ENCODE results near the gene PPP1R12A.

The PPP1R12A gene

GRCh38 chr12:79874665-79875064 is 60.2 kb downstream of the PPP1R12A start:
- Mint-ChIP-seq H3K27me3 (ENCODE audit: low read depth, poor library complexity) (no peaks in the 10 kb centered on the region), H3K36me3 (ENCODE audit: low read depth) (peaks cover 49% of the 10 kb centered on the region), H3K27ac (peak overlapping the region; percentile 17), H3K4me1 (no peaks in the 10 kb centered on the region), H3K9me3 (no peaks in the 10 kb centered on the region), H3K4me3 (no peak overlapping the region)
- DNase-seq: no peak
- TF ChIP-seq, protein P1, sequence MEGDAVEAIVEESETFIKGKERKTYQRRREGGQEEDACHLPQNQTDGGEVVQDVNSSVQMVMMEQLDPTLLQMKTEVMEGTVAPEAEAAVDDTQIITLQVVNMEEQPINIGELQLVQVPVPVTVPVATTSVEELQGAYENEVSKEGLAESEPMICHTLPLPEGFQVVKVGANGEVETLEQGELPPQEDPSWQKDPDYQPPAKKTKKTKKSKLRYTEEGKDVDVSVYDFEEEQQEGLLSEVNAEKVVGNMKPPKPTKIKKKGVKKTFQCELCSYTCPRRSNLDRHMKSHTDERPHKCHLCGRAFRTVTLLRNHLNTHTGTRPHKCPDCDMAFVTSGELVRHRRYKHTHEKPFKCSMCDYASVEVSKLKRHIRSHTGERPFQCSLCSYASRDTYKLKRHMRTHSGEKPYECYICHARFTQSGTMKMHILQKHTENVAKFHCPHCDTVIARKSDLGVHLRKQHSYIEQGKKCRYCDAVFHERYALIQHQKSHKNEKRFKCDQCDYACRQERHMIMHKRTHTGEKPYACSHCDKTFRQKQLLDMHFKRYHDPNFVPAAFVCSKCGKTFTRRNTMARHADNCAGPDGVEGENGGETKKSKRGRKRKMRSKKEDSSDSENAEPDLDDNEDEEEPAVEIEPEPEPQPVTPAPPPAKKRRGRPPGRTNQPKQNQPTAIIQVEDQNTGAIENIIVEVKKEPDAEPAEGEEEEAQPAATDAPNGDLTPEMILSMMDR (IDR thresholded peaks at IDR 0.05): no peak

DNA sequence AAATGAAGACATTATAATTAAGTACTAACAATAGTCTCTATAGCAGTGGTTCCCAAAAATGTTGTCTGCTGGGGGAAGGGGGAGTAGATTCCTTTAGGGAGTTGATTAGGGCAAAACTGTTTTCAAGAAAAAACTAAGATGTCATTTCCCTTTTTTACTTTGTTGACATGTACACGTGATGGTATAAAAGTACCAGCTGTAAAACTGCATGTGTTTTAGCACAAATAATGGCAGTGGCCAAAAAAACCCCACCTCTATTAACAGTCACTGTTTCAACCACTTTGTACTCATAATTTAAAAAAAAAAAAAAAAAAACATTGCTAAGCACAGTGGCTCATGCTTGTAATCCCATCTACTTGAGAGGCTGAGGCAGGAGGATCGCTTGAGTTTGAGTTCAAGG is 61.7 kb downstream of the PPP1R12A start:
- H3K9me3 Mint-ChIP-seq: peaks cover 3% of the 10 kb centered on the region
- H3K27me3 Mint-ChIP-seq (ENCODE audit: low read depth, poor library complexity): no peaks in the 10 kb centered on the region
- H3K36me3 Mint-ChIP-seq (ENCODE audit: low read depth): peaks cover 51% of the 10 kb centered on the region
- H3K4me3 Mint-ChIP-seq: no peak overlapping the region
- no peak for DNase-seq
- no peak overlapping the region for H3K27ac Mint-ChIP-seq
- TF ChIP-seq, protein P1 (IDR thresholded peaks at IDR 0.05): no peak
- H3K4me1 Mint-ChIP-seq: no peaks in the 10 kb centered on the region

- no peaks in the 10 kb centered on the region for H3K4me1 Mint-ChIP-seq
- H3K4me3 Mint-ChIP-seq: no peak overlapping the region
- H3K36me3 Mint-ChIP-seq (ENCODE audit: low read depth): peaks cover 56% of the 10 kb centered on the region
- H3K9me3 Mint-ChIP-seq: peaks cover 13% of the 10 kb centered on the region
- peak overlapping the region; percentile 8 for H3K27ac Mint-ChIP-seq
- TF ChIP-seq, protein P1 (IDR thresholded peaks at IDR 0.05): no peak
- no peaks in the 10 kb centered on the region for H3K27me3 Mint-ChIP-seq (ENCODE audit: low read depth, poor library complexity)
- DNase-seq: no peak
Observed at GRCh38 chr12:79871621-79872020, 63.3 kb downstream of the PPP1R12A start.

DNA sequence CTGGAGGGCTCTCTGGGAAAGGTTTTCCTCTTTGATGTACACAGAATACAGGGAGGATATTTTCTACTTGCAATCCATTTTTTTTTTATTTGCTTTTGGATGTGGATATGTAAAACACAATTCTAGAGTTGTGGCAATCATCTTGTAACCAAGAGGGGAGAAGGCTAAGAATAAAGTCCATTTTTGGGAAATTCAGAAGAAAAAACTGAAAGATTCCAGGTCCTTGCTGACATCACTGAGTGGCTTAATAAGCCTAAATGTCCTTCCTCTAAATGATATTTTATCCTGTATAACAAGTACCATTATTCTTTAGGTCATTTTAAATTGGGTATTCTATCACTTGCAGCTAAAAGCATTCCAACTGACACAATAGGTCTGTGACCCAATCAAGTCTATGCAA is 64.0 kb downstream of the PPP1R12A start:
- Mint-ChIP-seq H3K9me3 (peaks cover 20% of the 10 kb centered on the region), H3K4me1 (no peaks in the 10 kb centered on the region), H3K36me3 (ENCODE audit: low read depth) (peaks cover 58% of the 10 kb centered on the region), H3K4me3 (no peak overlapping the region), H3K27ac (no peak overlapping the region), H3K27me3 (ENCODE audit: low read depth, poor library complexity) (no peaks in the 10 kb centered on the region)
- no peak for DNase-seq
- TF ChIP-seq, protein P1 (IDR thresholded peaks at IDR 0.05): no peak

GRCh38 chr12:79859646-79860045 is 75.3 kb downstream of the PPP1R12A start:
- no peak for DNase-seq
- Mint-ChIP-seq H3K27ac (no peak overlapping the region), H3K4me3 (no peak overlapping the region), H3K36me3 (ENCODE audit: low read depth) (peaks cover 85% of the 10 kb centered on the region), H3K9me3 (peaks cover 44% of the 10 kb centered on the region), H3K4me1 (no peaks in the 10 kb centered on the region), H3K27me3 (ENCODE audit: low read depth, poor library complexity) (no peaks in the 10 kb centered on the region)
- TF ChIP-seq, protein P1 (IDR thresholded peaks at IDR 0.05): no peak

DNA sequence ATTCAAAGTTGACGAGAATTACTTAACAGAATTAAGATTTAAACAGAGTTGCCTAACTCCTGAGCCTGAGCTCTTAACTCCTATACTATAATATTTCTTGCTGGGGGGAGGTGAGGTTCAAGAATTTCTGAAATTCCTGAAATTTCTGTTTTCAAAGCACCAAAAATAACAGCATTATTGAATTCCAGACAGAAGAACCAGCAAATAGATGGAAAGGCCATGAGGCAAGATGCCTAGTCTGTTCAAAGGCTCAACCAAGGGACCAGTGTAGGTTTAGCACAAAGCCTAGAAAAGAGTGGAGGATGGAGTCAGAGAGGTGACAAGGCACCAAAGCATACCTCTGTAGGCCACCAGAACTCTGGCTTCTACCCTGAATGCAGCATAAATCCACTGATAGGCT is 76.4 kb downstream of the PPP1R12A start:
- DNase-seq: no peak
- no peak overlapping the region for H3K27ac Mint-ChIP-seq
- H3K9me3 Mint-ChIP-seq: peaks cover 41% of the 10 kb centered on the region
- H3K4me1 Mint-ChIP-seq: no peaks in the 10 kb centered on the region
- TF ChIP-seq, protein P1 (IDR thresholded peaks at IDR 0.05): no peak
- no peak overlapping the region for H3K4me3 Mint-ChIP-seq
- H3K36me3 Mint-ChIP-seq (ENCODE audit: low read depth): peaks cover 84% of the 10 kb centered on the region
- no peaks in the 10 kb centered on the region for H3K27me3 Mint-ChIP-seq (ENCODE audit: low read depth, poor library complexity)

Data from nephron progenitor cell (in vitro differentiated cells).